Amniotic epithelial cell (primary cell): ENCODE results near the gene C9orf85.
"Not testable (repeated sequence)": the region's sequence is repeated elsewhere in the genome, so short reads cannot be mapped to it uniquely, and the experiment has no call there.

Experiments
- DNase-seq: peaks from one replicate; pipeline ENCODE4 v3.0.0-alpha.2; 2010; ENCODE audit warnings: low read depth

The C9orf85 gene

GRCh38 chr9:71941998-71942567, 30.6 kb downstream of the C9orf85 start:
- DNase-seq = no peak

- peak; percentile 21 for DNase-seq
These were observed 33.4 kb downstream of the C9orf85 start for GRCh38 chr9:71944754-71945375.

- DNase-seq = not testable (repeated sequence)
These were observed 43.2 kb downstream of the C9orf85 start for GRCh38 chr9:71954652-71955051.

- DNase-seq = no peak
These were observed 44.0 kb downstream of the C9orf85 start for GRCh38 chr9:71955300-71955915.

- no peak for DNase-seq
These were observed 50.9 kb downstream of the C9orf85 start for GRCh38 chr9:71962328-71962727.

- not testable (repeated sequence) for DNase-seq
These were observed 52.1 kb downstream of the C9orf85 start for GRCh38 chr9:71963471-71963996.

GRCh38 chr9:71965403-71965802, 54.0 kb downstream of the C9orf85 start:
- DNase-seq = no peak

GRCh38 chr9:71966601-71967000, 55.2 kb downstream of the C9orf85 start:
- DNase-seq = no peak

- DNase-seq = no peak
These were observed 57.2 kb downstream of the C9orf85 start for GRCh38 chr9:71968541-71969090.

- DNase-seq = no peak
These were observed 64.4 kb downstream of the C9orf85 start for GRCh38 chr9:71975833-71976232.

GRCh38 chr9:71977003-71977402, 65.6 kb downstream of the C9orf85 start:
- DNase-seq = no peak

GRCh38 chr9:71980266-71981190, 69.1 kb downstream of the C9orf85 start:
- DNase-seq = no peak

GRCh38 chr9:71981944-71982343, 70.5 kb downstream of the C9orf85 start:
- DNase-seq = no peak

GRCh38 chr9:71984403-71984802, 73.0 kb downstream of the C9orf85 start:
- DNase-seq = peak; percentile 51

GRCh38 chr9:71984831-71985281, 73.4 kb downstream of the C9orf85 start:
- DNase-seq = no peak

- DNase-seq = no peak
These were observed 74.0 kb downstream of the C9orf85 start for GRCh38 chr9:71985297-71985911.

GRCh38 chr9:71986900-71987299, 75.5 kb downstream of the C9orf85 start:
- peak; percentile 85 for DNase-seq

GRCh38 chr9:71987471-71988371, 76.3 kb downstream of the C9orf85 start:
- DNase-seq = peak; percentile 91

GRCh38 chr9:71990466-71990865, 79.0 kb downstream of the C9orf85 start:
- no peak for DNase-seq

- DNase-seq = no peak
These were observed 94.0 kb downstream of the C9orf85 start for GRCh38 chr9:72005451-72005850.
